MG63 (cell line): ENCODE measurements around the gene TSPO. TPM values are rescaled to one million over a fixed set of nuclear protein-coding genes. Genes with fewer than 3 reads are reported as not detected.

Experiments used
- DNase-seq: peaks from one replicate; pipeline ENCODE4 v3.0.0-alpha.2; 2020
- H3K27me3 ChIP-seq: fragments of 250-450 bp; sonication (Bioruptor Pico); 2 replicates; pipeline ENCODE4 v1.5.1; 2020; ENCODE audit warnings: mild to moderate bottlenecking, moderate library complexity
- H3K36me3 ChIP-seq: fragments of 250-450 bp; sonication (Bioruptor Pico); 2 replicates; pipeline ENCODE4 v1.5.1; 2020; ENCODE audit warnings: mild to moderate bottlenecking, moderate library complexity
- H3K4me3 ChIP-seq: fragments of 250-450 bp; sonication (Bioruptor Pico); 2 replicates; pipeline ENCODE4 v1.5.1; 2020; ENCODE audit warnings: mild to moderate bottlenecking, moderate library complexity
- H3K9me3 ChIP-seq: fragments of 250-450 bp; sonication (Bioruptor Pico); 2 replicates; pipeline ENCODE4 v1.5.1; 2020; ENCODE audit warnings: mild to moderate bottlenecking, moderate library complexity
- total RNA-seq: library from RNA; depleted of rRNA; stranded (reverse); fragments of >200 nt; shearing (Covaris generic); gene quantifications from 2 replicates; pipeline ENCODE4 v1.2.3, GENCODE V29; 2014; ENCODE audit warnings: low replicate concordance

Gene TSPO
- total RNA-seq, 1 experiment from 2014 or later: 558 TPM

GRCh38 chr22:43150731-43151206 lies 590 bp upstream of the TSPO start:
- DNase-seq: no peak
- peaks cover 17% of the 10 kb centered on the region for H3K36me3 ChIP-seq
- no peaks in the 10 kb centered on the region for H3K27me3 ChIP-seq
- H3K4me3 ChIP-seq: peak overlapping the region; percentile 97
- H3K9me3 ChIP-seq: no peaks in the 10 kb centered on the region

DNA sequence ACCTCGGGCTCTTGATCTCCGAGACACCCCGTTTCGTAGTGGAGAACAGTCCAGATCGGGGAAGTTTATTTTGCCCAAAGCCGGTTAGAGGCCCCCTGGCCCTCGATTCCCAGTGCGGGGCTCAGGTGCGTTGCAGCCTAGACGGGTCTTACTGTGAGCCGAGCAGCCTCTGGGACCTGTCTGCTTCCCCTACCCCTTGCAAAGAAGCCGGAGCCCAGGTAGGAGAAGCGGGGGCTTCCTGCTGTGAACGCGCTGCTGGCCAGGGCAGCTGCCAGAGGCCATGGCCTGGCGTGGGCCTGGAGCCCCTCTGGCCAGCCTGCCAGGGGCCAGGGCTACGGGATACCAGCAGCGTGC lies 621 bp downstream of the TSPO start:
- Histone ChIP-seq H3K27me3 (no peaks in the 10 kb centered on the region), H3K36me3 (peaks cover 22% of the 10 kb centered on the region), H3K4me3 (peak overlapping the region; percentile 97), H3K9me3 (no peaks in the 10 kb centered on the region)
- no peak for DNase-seq

- DNase-seq: peak; percentile 92
Observed at GRCh38 chr22:43152357-43153071, 1.2 kb downstream of the TSPO start.

DNA sequence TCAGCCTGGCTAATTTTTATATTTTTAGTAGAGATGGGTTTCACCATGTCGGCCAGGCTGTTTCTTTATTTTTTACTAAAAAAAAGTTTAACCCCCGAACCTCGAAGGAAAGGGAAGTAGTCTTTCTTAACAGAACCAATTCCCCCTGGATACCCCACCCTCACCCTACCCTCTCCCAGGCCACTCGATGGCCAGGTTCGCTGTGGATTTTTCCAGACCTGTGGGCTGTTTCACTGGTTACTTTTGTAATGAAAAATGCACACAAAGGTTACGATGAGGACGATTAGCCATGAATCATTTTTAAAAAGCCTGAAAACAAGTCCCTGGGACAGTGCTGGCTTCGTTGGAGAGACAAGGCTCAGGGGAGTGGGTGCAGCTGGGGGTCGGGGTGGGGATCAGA lies 2.5 kb downstream of the TSPO start:
- no peaks in the 10 kb centered on the region for H3K27me3 ChIP-seq
- no peaks in the 10 kb centered on the region for H3K9me3 ChIP-seq
- DNase-seq: no peak
- no peak overlapping the region for H3K4me3 ChIP-seq
- peaks cover 22% of the 10 kb centered on the region for H3K36me3 ChIP-seq

More at GRCh38 chr22:43152357-43153071, 1.2 kb downstream of the TSPO start:
- Histone ChIP-seq H3K27me3 (no peaks in the 10 kb centered on the region), H3K9me3 (no peaks in the 10 kb centered on the region), H3K4me3 (peak overlapping the region; percentile 97), H3K36me3 (peaks cover 22% of the 10 kb centered on the region)

GRCh38 chr22:43154887-43155536 lies 3.7 kb downstream of the TSPO start:
- Histone ChIP-seq H3K36me3 (peaks cover 27% of the 10 kb centered on the region), H3K4me3 (no peak overlapping the region), H3K27me3 (no peaks in the 10 kb centered on the region), H3K9me3 (no peaks in the 10 kb centered on the region)
- no peak for DNase-seq

- Histone ChIP-seq H3K4me3 (no peak overlapping the region), H3K27me3 (no peaks in the 10 kb centered on the region), H3K36me3 (peaks cover 35% of the 10 kb centered on the region), H3K9me3 (no peaks in the 10 kb centered on the region)
- DNase-seq: no peak
Observed at GRCh38 chr22:43155789-43156188, 4.4 kb downstream of the TSPO start.

DNA sequence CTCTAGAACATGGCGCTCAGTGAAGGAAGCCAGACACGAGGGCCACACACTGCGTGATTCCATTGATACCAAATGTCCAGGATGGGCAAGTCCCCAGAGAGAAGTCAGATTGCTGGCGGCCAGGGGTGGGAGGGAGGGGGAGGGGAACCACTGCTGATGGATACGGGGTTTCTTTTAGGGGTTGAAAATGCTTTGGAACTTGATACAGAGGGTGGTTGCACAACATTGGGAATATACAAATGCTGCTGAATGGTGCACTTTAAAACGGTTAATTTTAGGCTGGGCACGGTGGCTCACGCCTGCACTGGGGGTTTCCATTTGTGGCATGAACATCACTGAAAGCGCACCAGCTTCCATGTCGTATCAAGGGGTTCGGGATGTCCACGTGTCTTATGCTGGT lies 5.1 kb downstream of the TSPO start:
- Histone ChIP-seq H3K9me3 (no peaks in the 10 kb centered on the region), H3K36me3 (peaks cover 38% of the 10 kb centered on the region), H3K4me3 (no peak overlapping the region), H3K27me3 (no peaks in the 10 kb centered on the region)
- DNase-seq: no peak

DNA sequence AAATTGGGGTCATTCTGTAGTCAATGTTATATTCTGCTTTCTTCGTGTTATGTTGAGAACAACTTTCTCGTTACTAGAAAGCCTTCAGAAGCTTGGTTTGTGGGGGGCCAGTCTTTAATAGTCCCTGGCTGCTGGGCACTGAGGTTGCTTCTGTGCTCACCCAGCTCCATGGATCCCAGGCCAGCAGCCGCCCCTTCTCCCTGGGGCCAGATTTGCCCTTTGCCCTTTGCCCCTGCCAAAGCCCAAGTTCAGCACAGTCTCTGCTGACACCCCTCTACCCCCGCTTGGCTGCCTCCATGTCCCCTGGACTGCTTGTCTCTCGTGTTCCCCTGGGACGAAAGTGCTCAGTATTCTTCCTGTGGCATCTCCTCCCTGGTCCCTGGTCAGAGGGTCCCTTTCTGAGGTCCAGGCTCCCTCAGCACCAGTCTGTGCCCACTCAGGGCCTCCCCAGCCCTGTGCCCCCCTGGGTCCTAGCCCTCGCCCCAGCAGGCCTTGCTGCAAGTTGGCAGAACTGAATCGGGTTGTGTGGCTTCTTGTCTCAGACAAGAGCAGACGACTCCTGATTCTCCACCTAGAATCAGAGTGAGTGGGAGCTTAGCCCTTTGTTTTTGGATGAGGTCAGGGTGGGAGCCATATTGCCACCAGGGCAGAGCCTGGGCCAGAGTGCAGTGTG lies 6.7 kb downstream of the TSPO start:
- Histone ChIP-seq H3K36me3 (peaks cover 43% of the 10 kb centered on the region), H3K9me3 (no peaks in the 10 kb centered on the region)
- DNase-seq: no peak

DNA sequence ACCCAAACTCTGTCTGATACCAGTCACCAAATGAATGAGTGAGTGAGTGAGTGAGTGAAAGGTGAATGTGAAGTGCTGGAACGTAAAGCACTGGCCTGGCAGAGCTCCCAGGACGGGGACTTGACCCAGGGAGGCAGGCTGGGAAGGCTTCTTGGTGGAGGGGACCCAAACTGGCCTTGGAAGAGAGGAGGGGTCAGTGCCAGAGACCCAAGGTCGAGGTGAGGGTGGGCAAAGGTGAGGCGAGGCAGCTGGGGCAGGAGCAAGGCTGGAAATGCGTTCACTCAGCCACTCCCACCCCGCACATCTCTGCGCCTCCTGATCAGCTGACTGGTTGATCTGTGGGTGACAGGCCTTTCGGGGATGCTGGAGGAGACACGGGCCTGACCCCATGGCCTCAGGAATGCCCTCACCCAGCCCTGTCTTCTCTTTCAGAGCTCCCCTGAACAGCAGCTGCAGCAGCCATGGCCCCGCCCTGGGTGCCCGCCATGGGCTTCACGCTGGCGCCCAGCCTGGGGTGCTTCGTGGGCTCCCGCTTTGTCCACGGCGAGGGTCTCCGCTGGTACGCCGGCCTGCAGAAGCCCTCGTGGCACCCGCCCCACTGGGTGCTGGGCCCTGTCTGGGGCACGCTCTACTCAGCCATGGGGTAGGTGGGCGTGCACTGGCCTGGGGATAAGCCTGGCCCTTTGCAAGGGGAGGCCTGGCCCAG lies 7.6 kb downstream of the TSPO start:
- Histone ChIP-seq H3K9me3 (no peaks in the 10 kb centered on the region), H3K4me3 (no peak overlapping the region), H3K36me3 (peaks cover 50% of the 10 kb centered on the region), H3K27me3 (no peaks in the 10 kb centered on the region)
- DNase-seq: no peak

More for the DNA sequence above, 6.7 kb downstream of the TSPO start:
- H3K4me3 ChIP-seq: no peak overlapping the region
- no peaks in the 10 kb centered on the region for H3K27me3 ChIP-seq

DNA sequence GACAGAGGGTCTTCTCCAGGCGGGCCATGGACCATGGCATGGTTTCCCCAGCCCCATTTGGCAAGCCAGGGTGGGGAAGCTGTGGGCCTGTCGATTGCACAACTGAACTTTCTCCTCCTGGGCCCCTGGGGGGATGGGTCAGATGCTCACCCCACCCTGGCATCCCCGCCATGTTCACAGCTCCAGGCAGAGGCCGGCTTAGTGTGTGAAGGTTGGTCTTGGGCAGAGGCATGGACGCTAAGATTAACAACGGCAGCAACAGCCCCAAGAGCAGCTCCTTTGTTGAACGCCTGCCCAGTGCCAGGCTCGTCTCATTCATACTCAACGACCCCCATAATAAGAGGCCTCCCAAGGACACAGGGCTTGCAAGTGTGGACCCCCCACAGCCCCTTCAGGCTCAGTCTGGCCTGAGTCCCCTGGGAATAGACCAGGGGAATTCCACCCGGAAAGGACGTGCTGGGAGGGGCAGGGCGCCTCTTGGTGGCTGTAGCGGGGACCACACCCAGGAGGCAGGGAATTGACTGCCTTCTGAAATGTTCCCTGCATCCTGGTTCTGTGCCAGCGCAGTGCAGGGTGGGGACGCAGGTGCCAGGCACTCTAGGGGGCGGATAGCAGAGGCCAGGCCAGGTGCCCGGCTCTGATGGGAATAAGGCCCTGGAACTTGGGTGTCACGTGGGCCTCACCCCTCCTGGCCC lies 8.3 kb downstream of the TSPO start:
- no peak for DNase-seq
- Histone ChIP-seq H3K27me3 (no peaks in the 10 kb centered on the region), H3K9me3 (no peaks in the 10 kb centered on the region), H3K4me3 (no peak overlapping the region), H3K36me3 (peaks cover 45% of the 10 kb centered on the region)

- Histone ChIP-seq H3K36me3 (peaks cover 38% of the 10 kb centered on the region), H3K27me3 (no peaks in the 10 kb centered on the region), H3K9me3 (no peaks in the 10 kb centered on the region), H3K4me3 (no peak overlapping the region)
- no peak for DNase-seq
Observed at GRCh38 chr22:43160497-43161126, 9.3 kb downstream of the TSPO start.

DNA sequence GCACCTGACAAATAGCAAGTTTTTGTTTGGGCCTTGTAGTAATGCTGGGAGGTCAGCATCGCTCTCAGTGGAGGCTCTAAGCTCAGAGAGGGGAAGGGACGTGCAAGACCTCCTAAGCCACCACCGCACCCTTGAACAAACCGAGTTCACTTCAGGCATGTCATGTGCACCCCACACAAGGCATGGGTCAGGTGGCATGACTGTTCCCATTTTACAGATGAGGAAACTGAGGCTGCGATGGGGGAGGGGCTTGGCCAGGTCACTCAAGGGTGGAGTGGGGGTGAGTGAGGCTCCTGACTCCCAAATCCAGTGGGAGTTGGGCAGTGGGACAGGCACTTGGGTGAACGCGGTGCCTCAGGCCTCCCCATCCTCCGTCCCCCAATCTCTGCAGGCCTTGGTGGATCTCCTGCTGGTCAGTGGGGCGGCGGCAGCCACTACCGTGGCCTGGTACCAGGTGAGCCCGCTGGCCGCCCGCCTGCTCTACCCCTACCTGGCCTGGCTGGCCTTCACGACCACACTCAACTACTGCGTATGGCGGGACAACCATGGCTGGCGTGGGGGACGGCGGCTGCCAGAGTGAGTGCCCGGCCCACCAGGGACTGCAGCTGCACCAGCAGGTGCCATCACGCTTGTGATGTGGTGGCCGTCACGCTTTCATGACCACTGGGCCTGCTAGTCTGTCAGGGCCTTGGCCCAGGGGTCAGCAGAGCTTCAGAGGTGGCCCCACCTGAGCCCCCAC lies 11.2 kb downstream of the TSPO start:
- Histone ChIP-seq H3K36me3 (peaks cover 35% of the 10 kb centered on the region), H3K9me3 (no peaks in the 10 kb centered on the region), H3K27me3 (no peaks in the 10 kb centered on the region), H3K4me3 (no peak overlapping the region)
- DNase-seq: no peak

- Histone ChIP-seq H3K27me3 (no peaks in the 10 kb centered on the region), H3K9me3 (no peaks in the 10 kb centered on the region)
Observed at GRCh38 chr22:43163241-43163795, 12.0 kb downstream of the TSPO start.

DNA sequence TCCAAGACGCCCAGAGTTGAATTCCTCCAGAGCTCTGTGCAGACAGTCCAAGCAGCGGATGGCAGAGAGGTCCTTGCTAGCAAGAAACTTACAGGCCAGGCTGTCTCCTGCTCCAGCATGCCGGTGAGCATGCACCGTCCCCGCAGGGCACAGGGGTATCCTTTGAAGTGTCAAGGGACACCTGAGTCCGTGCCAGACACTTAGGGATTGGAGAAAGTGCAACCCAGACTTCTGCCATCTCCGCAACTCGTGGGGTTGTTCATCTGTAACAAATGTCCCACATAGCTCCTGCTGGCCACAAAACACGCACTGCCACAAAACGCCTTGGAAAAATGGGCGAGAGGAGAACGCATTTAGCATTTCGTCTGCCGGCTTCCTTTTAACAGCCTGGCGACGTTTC lies 13.3 kb downstream of the TSPO start:
- Histone ChIP-seq H3K36me3 (peaks cover 38% of the 10 kb centered on the region), H3K4me3 (no peak overlapping the region), H3K27me3 (no peaks in the 10 kb centered on the region), H3K9me3 (no peaks in the 10 kb centered on the region)
- DNase-seq: no peak

More at GRCh38 chr22:43163241-43163795, 12.0 kb downstream of the TSPO start:
- no peak for DNase-seq
- no peak overlapping the region for H3K4me3 ChIP-seq
- peaks cover 35% of the 10 kb centered on the region for H3K36me3 ChIP-seq
